Loucy (cell line): ENCODE measurements around the gene DOK7.

ENCODE experiments used
- H2AFZ ChIP-seq: fragments of 200-600 bp; sonication (generic); 2 replicates; pipeline ENCODE4 v1.6.0; 2016; ENCODE audit warnings: antibody characterized with exemption, mild to moderate bottlenecking, low read length, moderate library complexity
- H3F3A ChIP-seq: fragments of 200-600 bp; 2 replicates; pipeline ENCODE4 v1.6.0; 2016; ENCODE audit warnings: antibody characterized with exemption, low read depth, mild to moderate bottlenecking
- H3K27me3 ChIP-seq: fragments of 200-600 bp; sonication (generic); 2 replicates; pipeline ENCODE4 v1.6.1; 2014; ENCODE audit warnings: low read length, mild to moderate bottlenecking; ENCODE audit not compliant: insufficient read depth, poor library complexity, severe bottlenecking
- H3K36me3 ChIP-seq: fragments of 200-600 bp; sonication (generic); 2 replicates; pipeline ENCODE4 v1.6.1; 2016; ENCODE audit warnings: low read length; ENCODE audit not compliant: insufficient read depth
- H3K4me1 ChIP-seq: fragments of 200-600 bp; sonication (generic); 2 replicates; pipeline ENCODE4 v1.5.1; 2014; ENCODE audit warnings: low read length, mild to moderate bottlenecking; ENCODE audit not compliant: insufficient read depth, poor library complexity, severe bottlenecking
- H3K4me2 ChIP-seq: fragments of 200-600 bp; sonication (generic); 2 replicates; pipeline ENCODE4 v1.6.0; 2014; ENCODE audit warnings: antibody characterized with exemption, low read length, low read depth, mild to moderate bottlenecking; ENCODE audit not compliant: poor library complexity, severe bottlenecking
- H3K4me3 ChIP-seq: fragments of 200-600 bp; sonication (generic); 2 replicates; pipeline ENCODE4 v1.5.1; 2014; ENCODE audit warnings: low read length, mild to moderate bottlenecking, mixed read lengths; ENCODE audit not compliant: poor library complexity, severe bottlenecking
- H3K79me2 ChIP-seq: fragments of 200-600 bp; sonication (generic); 2 replicates; pipeline ENCODE4 v1.6.1; 2014; ENCODE audit warnings: low read length; ENCODE audit not compliant: insufficient read depth
- H3K9ac ChIP-seq: fragments of 200-600 bp; sonication (generic); 2 replicates; pipeline ENCODE4 v1.6.0; 2014; ENCODE audit warnings: mild to moderate bottlenecking, low read depth, low read length, moderate library complexity; ENCODE audit not compliant: poor library complexity, severe bottlenecking
- H3K9me2 ChIP-seq: fragments of 200-600 bp; sonication (generic); replicated peaks from 2 replicates; pipeline ENCODE4 v1.6.1; 2016; ENCODE audit warnings: low read depth, low read length, mixed read lengths
- H3K9me3 ChIP-seq: fragments of 200-600 bp; sonication (generic); 2 replicates; pipeline ENCODE4 v1.6.1; 2014; ENCODE audit warnings: mild to moderate bottlenecking, antibody characterized with exemption, low read length, low read depth; ENCODE audit not compliant: insufficient read depth
- H4K20me1 ChIP-seq: fragments of 200-600 bp; sonication (generic); 2 replicates; pipeline ENCODE4 v1.6.0; 2014; ENCODE audit warnings: antibody characterized with exemption, low read length, mild to moderate bottlenecking; ENCODE audit not compliant: insufficient read depth, poor library complexity, severe bottlenecking
- EZH2phosphoT487 ChIP-seq: fragments of 200-600 bp; IDR thresholded peaks from 2 replicates; pipeline ENCODE4 v1.6.1; 2018; ENCODE audit warnings: antibody characterized with exemption, mild to moderate bottlenecking, moderate library complexity, borderline replicate concordance
- TF ChIP-seq, protein P1 (sequence below): fragments of 200-600 bp; sonication (generic); conservative IDR thresholded peaks from 2 replicates; pipeline ENCODE4 v1.5.1; 2014; ENCODE audit warnings: mild to moderate bottlenecking, antibody characterized with exemption, low read length

DOK7 gene

DNA sequence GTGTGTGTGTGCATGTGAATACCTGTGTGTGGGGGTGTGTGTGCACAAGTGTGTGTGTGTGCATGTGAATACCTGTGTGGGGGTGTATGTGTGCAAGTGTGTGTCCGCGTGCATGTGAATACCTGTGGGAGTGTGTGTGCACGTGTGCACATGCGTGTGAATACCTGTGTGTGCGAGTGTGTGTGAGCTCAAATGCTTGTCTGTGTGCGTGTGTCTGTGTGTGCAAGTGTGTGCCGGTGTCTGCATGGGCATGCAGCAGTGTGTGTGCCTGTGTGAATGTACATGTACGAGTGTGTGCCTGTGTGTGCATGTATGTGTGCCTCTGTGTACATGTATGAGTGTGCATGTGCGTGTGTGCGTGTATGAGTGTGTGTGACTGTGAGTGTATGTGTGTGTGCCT lies 5.0 kb downstream of the DOK7 start:
- no peak overlapping the region for H3K4me2 ChIP-seq
- no peak for TF ChIP-seq EZH2phosphoT487
- TF ChIP-seq, protein P1, sequence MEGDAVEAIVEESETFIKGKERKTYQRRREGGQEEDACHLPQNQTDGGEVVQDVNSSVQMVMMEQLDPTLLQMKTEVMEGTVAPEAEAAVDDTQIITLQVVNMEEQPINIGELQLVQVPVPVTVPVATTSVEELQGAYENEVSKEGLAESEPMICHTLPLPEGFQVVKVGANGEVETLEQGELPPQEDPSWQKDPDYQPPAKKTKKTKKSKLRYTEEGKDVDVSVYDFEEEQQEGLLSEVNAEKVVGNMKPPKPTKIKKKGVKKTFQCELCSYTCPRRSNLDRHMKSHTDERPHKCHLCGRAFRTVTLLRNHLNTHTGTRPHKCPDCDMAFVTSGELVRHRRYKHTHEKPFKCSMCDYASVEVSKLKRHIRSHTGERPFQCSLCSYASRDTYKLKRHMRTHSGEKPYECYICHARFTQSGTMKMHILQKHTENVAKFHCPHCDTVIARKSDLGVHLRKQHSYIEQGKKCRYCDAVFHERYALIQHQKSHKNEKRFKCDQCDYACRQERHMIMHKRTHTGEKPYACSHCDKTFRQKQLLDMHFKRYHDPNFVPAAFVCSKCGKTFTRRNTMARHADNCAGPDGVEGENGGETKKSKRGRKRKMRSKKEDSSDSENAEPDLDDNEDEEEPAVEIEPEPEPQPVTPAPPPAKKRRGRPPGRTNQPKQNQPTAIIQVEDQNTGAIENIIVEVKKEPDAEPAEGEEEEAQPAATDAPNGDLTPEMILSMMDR, result no peak
- H3K4me1 ChIP-seq, result no peaks in the 10 kb centered on the region
- no peak overlapping the region for H3K9ac ChIP-seq
- no peaks in the 10 kb centered on the region for H4K20me1 ChIP-seq
- no peak overlapping the region for H3K4me3 ChIP-seq
- no peaks in the 10 kb centered on the region for H3F3A ChIP-seq
- H3K9me2 ChIP-seq, result no peaks in the 10 kb centered on the region
- no peaks in the 10 kb centered on the region for H3K79me2 ChIP-seq
- H3K27me3 ChIP-seq, result no peaks in the 10 kb centered on the region
- no peak overlapping the region for H2AFZ ChIP-seq
- H3K36me3 ChIP-seq, result no peaks in the 10 kb centered on the region
- H3K9me3 ChIP-seq, result no peaks in the 10 kb centered on the region

DNA sequence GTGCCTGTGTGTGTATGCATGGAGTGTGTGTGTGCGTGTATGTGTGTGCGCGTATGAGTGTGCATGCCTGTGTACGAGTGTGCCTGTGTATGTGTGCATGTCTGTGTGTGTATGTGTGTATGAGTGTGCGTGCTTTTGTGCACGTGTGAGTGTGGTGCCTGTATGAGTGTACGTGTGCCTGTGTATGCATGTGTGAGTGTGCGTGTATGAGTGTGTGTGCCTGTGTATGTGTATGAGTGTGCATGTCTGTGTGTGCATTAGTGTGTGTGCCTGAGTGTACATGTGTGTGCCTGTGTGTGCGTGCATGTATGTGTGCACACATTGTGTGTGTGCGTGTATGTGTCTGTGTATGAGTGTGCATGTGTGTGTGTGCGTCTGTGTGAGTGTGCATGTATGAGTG lies 5.7 kb downstream of the DOK7 start:
- Histone ChIP-seq H2AFZ (no peak overlapping the region), H3K4me2 (no peak overlapping the region), H3K4me1 (no peaks in the 10 kb centered on the region), H3K4me3 (no peak overlapping the region), H3K9me3 (no peaks in the 10 kb centered on the region), H3F3A (no peaks in the 10 kb centered on the region), H3K79me2 (no peaks in the 10 kb centered on the region), H3K9me2 (no peaks in the 10 kb centered on the region), H3K27me3 (no peaks in the 10 kb centered on the region), H4K20me1 (no peaks in the 10 kb centered on the region), H3K36me3 (no peaks in the 10 kb centered on the region), H3K9ac (no peak overlapping the region)
- TF ChIP-seq, protein P1, result no peak
- TF ChIP-seq EZH2phosphoT487, result no peak

DNA sequence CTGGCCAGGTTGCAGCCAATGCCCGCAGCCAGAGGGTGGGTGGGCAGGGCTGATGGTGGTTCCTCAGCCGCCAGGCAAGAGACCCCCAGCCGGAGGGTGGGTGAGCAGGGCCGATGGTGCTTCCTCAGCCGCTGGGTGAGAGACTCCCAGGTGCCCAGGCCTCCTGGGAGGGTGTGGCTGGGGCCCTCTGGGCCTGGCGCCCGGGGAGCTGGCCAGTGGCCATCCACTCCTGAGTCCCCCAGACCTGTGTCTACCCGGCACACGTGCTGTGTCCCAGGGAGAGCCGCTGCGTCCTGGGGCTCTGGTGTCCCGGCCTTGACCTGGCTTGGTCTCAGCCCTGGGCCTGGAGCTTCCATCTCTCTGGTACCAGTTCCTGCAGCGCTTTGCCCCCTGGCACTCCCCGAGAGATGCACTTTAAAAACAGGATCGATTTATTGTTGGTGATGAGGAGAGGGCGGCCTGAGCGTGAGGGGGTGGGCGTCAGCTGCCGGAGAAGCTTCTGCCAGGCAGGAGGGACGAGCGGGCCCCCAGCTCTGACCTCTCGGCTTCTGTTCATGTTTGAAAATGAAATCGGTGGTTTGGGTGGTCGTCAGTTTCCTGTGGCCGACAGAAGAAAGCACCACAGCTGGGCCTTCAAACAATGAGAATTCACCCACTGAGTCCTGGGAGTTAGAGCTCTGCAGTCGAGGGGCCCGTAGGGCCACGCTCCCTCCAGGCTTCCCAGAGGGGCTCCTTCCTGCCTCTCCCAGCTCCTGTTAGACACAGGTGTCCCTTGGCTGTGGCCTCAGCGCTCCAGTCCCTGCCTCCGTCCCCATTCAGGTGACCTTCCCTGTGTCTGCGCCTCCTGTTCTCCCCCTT lies 6.5 kb downstream of the DOK7 start:
- Histone ChIP-seq H2AFZ (no peak overlapping the region), H3K9ac (no peak overlapping the region), H3K9me2 (no peaks in the 10 kb centered on the region), H3K4me3 (no peak overlapping the region), H3K9me3 (no peaks in the 10 kb centered on the region), H3F3A (no peaks in the 10 kb centered on the region), H3K4me1 (no peaks in the 10 kb centered on the region), H4K20me1 (no peaks in the 10 kb centered on the region), H3K27me3 (no peaks in the 10 kb centered on the region), H3K79me2 (no peaks in the 10 kb centered on the region), H3K36me3 (no peaks in the 10 kb centered on the region), H3K4me2 (no peak overlapping the region)
- TF ChIP-seq, protein P1, result no peak
- TF ChIP-seq EZH2phosphoT487, result no peak
